Activated CD4-positive, alpha-beta T cell treated with anti-CD3 and anti-CD28 coated beads, Interleukin-2, amount 10 ng/mL, durations not matched to agents 7 days and 5 days (primary cell): ENCODE measurements around the gene ZNF248. TPM values are rescaled to one million over a fixed set of nuclear protein-coding genes. Genes with fewer than 3 reads are reported as not detected.

Source experiments
- CTCF ChIA-PET: fragments of 350-600 bp; sonication (Branson Sonifier 250); formaldehyde crosslinking; loops from one replicate; lab custom pipeline; 2021; ENCODE audit warnings: antibody characterized with exemption; lab: Charles Lee
- POLR2A ChIA-PET: fragments of 350-600 bp; sonication (Branson Sonifier 250); formaldehyde crosslinking; loops from one replicate; lab custom pipeline; 2021; ENCODE audit warnings: antibody characterized with exemption; lab: Charles Lee
- DNase-seq: peaks from one replicate; pipeline ENCODE4 v3.0.0-alpha.2; 2020
- H3K27ac Mint-ChIP-seq: one replicate; pipeline ENCODE4 v1.8.0; 2021; ENCODE audit warnings: mild to moderate bottlenecking, moderate library complexity, mixed read lengths
- H3K27me3 Mint-ChIP-seq: one replicate; pipeline ENCODE4 v1.8.0; 2021; ENCODE audit warnings: mixed read lengths
- H3K36me3 Mint-ChIP-seq: one replicate; pipeline ENCODE4 v1.8.0; 2021; ENCODE audit warnings: low read depth, mixed read lengths
- H3K4me1 Mint-ChIP-seq: one replicate; pipeline ENCODE4 v1.8.0; 2021; ENCODE audit warnings: mixed read lengths
- H3K4me3 Mint-ChIP-seq: one replicate; pipeline ENCODE4 v1.8.0; 2021; ENCODE audit warnings: mild to moderate bottlenecking, moderate library complexity, mixed read lengths
- H3K9me3 Mint-ChIP-seq: one replicate; pipeline ENCODE4 v1.8.0; 2021; ENCODE audit warnings: mixed read lengths
- total RNA-seq, 2 experiments: library from RNA; stranded (reverse); gene quantifications; one replicate each; pipeline ENCODE4 v1.2.3, GENCODE V29; 2021

Gene ZNF248
- total RNA-seq, 2 experiments from 2014 or later, result 9.0 to 9.2 TPM

DNA sequence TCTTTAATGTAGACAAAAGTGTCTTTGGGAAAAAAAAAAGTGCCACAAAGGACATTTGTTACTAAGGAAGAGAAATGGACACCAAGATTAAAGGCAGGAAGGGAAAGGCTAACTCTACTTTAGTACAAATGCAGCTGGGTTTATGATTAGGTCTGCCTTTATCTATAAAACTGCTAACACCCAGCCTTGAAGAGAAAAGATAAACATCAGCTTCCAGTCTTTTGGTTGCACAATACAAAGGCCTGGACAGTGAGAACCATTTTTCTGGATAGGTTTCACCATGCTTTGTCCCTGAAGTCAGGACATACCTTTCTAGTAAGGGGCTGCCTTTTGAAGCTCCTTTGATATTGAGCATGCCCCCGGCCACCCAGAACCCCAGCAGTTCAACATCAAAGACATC, 45.1 kb downstream of the ZNF248 start:
- no peak overlapping the region for H3K27ac Mint-ChIP-seq
- ChIA-PET CTCF (no interaction called here), POLR2A (no interaction called here)
- no peak overlapping the region for H3K4me3 Mint-ChIP-seq
- no peaks in the 10 kb centered on the region for H3K27me3 Mint-ChIP-seq
- no peaks in the 10 kb centered on the region for H3K4me1 Mint-ChIP-seq
- H3K36me3 Mint-ChIP-seq, result no peaks in the 10 kb centered on the region
- H3K9me3 Mint-ChIP-seq, result peaks cover 38% of the 10 kb centered on the region
- no peak for DNase-seq

- POLR2A ChIA-PET, result no interaction called here
- peaks cover 4% of the 10 kb centered on the region for H3K9me3 Mint-ChIP-seq
- H3K27me3 Mint-ChIP-seq, result no peaks in the 10 kb centered on the region
Observed at GRCh38 chr10:37803269-37803668, 54.1 kb downstream of the ZNF248 start.

GRCh38 chr10:37801557-37801956, 55.9 kb downstream of the ZNF248 start:
- peaks cover 5% of the 10 kb centered on the region for H3K9me3 Mint-ChIP-seq
- no peak for DNase-seq
- no peak overlapping the region for H3K4me3 Mint-ChIP-seq
- CTCF ChIA-PET, result no interaction called here
- no peaks in the 10 kb centered on the region for H3K36me3 Mint-ChIP-seq
- no peak overlapping the region for H3K27ac Mint-ChIP-seq
- POLR2A ChIA-PET, result no interaction called here
- H3K4me1 Mint-ChIP-seq, result no peaks in the 10 kb centered on the region
- H3K27me3 Mint-ChIP-seq, result no peaks in the 10 kb centered on the region

More at GRCh38 chr10:37803269-37803668, 54.1 kb downstream of the ZNF248 start:
- H3K4me3 Mint-ChIP-seq, result no peak overlapping the region
- no peaks in the 10 kb centered on the region for H3K36me3 Mint-ChIP-seq
- CTCF ChIA-PET, result no interaction called here
- H3K27ac Mint-ChIP-seq, result no peak overlapping the region
- DNase-seq, result no peak
- no peaks in the 10 kb centered on the region for H3K4me1 Mint-ChIP-seq

GRCh38 chr10:37794305-37794976, 63.0 kb downstream of the ZNF248 start:
- no peak overlapping the region for H3K4me3 Mint-ChIP-seq
- H3K27me3 Mint-ChIP-seq, result no peaks in the 10 kb centered on the region
- H3K27ac Mint-ChIP-seq, result no peak overlapping the region
- no peaks in the 10 kb centered on the region for H3K4me1 Mint-ChIP-seq
- DNase-seq, result no peak
- ChIA-PET CTCF (no interaction called here), POLR2A (no interaction called here)
- H3K36me3 Mint-ChIP-seq, result no peaks in the 10 kb centered on the region
- H3K9me3 Mint-ChIP-seq, result peaks cover 27% of the 10 kb centered on the region

GRCh38 chr10:37789590-37789989, 67.8 kb downstream of the ZNF248 start:
- Mint-ChIP-seq H3K4me1 (no peaks in the 10 kb centered on the region), H3K27me3 (no peaks in the 10 kb centered on the region), H3K36me3 (no peaks in the 10 kb centered on the region), H3K4me3 (no peak overlapping the region), H3K27ac (no peak overlapping the region), H3K9me3 (peaks cover 25% of the 10 kb centered on the region)
- DNase-seq, result no peak
- ChIA-PET POLR2A (no interaction called here), CTCF (no interaction called here)

DNA sequence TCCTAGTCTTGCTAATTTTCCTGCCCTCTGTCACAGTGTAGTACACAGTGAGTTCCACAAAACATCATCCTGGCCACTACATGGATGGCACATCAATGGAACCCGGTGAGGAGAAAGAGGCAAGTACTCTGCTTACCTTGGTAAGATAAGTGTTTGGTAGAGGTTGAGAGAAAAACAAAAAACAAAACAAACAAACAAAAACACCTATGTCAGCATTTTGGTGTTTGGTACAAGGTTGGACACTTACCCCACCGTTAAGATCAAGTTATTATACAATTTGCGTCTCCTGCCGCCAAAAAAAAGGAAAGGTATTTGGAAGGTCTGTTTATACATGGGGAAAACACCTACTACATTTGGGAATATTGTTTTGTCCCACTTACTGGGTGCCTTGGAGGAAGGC, 72.7 kb downstream of the ZNF248 start:
- H3K27ac Mint-ChIP-seq, result no peak overlapping the region

DNA sequence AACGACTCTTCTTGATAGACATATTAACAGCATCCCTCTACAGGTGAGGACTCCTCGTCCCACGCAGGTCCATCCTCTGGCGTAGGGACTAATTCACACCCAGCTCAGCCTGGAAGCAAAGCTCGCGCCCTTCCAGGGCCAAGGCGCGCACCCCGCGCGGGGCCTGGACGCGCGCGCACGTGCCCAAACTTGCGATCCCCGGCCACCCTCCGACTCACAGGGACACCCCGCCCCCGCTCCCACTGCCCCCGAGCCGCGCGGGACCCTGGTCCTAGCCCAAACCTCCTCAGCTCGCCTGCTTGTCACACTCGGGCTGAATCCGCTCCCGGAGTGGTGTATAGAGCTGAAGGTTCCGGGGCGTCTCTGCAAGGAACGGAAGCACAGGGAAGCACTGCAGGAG, 76.9 kb downstream of the ZNF248 start:
- Mint-ChIP-seq H3K4me3 (no peak overlapping the region), H3K4me1 (no peaks in the 10 kb centered on the region), H3K9me3 (peaks cover 24% of the 10 kb centered on the region), H3K27me3 (no peaks in the 10 kb centered on the region), H3K27ac (no peak overlapping the region), H3K36me3 (no peaks in the 10 kb centered on the region)
- ChIA-PET POLR2A (no interaction called here), CTCF (no interaction called here)
- DNase-seq, result no peak

More for the DNA sequence above, 72.7 kb downstream of the ZNF248 start:
- H3K27me3 Mint-ChIP-seq, result no peaks in the 10 kb centered on the region
- ChIA-PET CTCF (no interaction called here), POLR2A (no interaction called here)
- DNase-seq, result no peak
- peaks cover 27% of the 10 kb centered on the region for H3K9me3 Mint-ChIP-seq
- no peak overlapping the region for H3K4me3 Mint-ChIP-seq
- no peaks in the 10 kb centered on the region for H3K4me1 Mint-ChIP-seq
- no peaks in the 10 kb centered on the region for H3K36me3 Mint-ChIP-seq

DNA sequence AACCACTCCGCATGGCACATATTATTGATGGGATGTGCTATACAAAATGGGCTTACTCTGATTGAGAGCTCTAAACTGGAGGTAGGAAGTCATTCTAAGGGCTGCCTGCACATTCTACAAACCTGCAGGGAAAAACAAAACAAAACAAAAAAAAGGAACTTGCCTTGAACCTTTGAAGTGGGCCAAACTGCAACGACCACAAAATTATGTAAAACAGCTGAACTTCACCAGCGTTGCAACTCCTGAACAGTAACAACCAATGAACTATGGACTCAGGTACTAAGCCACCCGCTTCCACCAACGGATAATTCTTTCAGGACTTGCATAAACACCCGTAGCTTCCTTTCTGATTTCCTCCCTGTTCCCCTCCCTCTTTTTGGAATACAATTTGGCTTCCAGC, 80.4 kb downstream of the ZNF248 start:
- H3K9me3 Mint-ChIP-seq, result peaks cover 17% of the 10 kb centered on the region
- ChIA-PET POLR2A (no interaction called here), CTCF (no interaction called here)

GRCh38 chr10:37775612-37776011, 81.8 kb downstream of the ZNF248 start:
- no peaks in the 10 kb centered on the region for H3K27me3 Mint-ChIP-seq
- no peaks in the 10 kb centered on the region for H3K4me1 Mint-ChIP-seq
- peaks cover 12% of the 10 kb centered on the region for H3K9me3 Mint-ChIP-seq
- no peaks in the 10 kb centered on the region for H3K36me3 Mint-ChIP-seq
- CTCF ChIA-PET, result no interaction called here
- no peak overlapping the region for H3K4me3 Mint-ChIP-seq
- POLR2A ChIA-PET, result no interaction called here
- H3K27ac Mint-ChIP-seq, result no peak overlapping the region
- DNase-seq, result no peak

More for the DNA sequence above, 80.4 kb downstream of the ZNF248 start:
- Mint-ChIP-seq H3K27ac (no peak overlapping the region), H3K4me3 (no peak overlapping the region), H3K27me3 (no peaks in the 10 kb centered on the region), H3K36me3 (no peaks in the 10 kb centered on the region), H3K4me1 (no peaks in the 10 kb centered on the region)
- DNase-seq, result no peak

DNA sequence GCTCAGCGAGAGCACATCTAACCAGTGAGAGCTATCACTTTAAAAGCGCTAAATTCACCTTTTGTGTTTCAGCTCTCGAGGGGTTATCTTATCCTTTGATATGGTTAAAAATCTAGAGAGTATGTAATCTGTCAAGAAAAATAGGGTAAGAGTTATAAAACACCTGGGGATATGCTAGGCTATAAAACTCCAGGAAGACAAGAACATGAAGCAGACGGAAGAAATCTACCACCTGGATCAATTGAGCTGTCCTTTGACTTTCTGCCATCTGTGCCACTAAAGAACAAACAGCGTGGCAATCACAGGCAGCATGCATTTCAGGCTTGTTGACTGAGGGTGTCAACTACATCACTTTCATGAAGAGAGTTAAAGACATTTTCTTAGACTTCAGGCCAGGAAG, 83.1 kb downstream of the ZNF248 start:
- H3K27ac Mint-ChIP-seq, result no peak overlapping the region
- H3K4me1 Mint-ChIP-seq, result no peaks in the 10 kb centered on the region
- no peak overlapping the region for H3K4me3 Mint-ChIP-seq
- POLR2A ChIA-PET, result no interaction called here
- H3K36me3 Mint-ChIP-seq, result no peaks in the 10 kb centered on the region
- CTCF ChIA-PET, result no interaction called here
- DNase-seq, result no peak
- H3K27me3 Mint-ChIP-seq, result no peaks in the 10 kb centered on the region
- H3K9me3 Mint-ChIP-seq, result peaks cover 12% of the 10 kb centered on the region

DNA sequence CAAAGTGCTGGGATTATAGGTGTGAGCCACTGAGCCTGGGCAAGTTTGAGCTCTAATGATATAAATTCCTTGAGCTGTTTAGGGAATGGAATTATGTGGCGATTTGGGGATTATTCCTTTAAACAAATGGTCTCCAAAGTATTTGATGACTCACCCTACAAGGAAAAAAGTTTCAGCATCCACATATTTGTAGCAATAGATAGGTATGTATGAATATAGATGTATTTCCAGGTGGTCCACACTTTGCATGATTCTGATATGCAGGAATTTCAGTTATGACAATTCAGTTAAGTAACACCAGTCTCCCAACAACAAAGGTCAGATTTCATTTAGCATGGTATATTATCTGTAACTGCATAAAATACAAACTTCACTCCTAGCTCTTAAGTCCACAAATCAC, 92.2 kb downstream of the ZNF248 start:
- CTCF ChIA-PET, result no interaction called here

DNA sequence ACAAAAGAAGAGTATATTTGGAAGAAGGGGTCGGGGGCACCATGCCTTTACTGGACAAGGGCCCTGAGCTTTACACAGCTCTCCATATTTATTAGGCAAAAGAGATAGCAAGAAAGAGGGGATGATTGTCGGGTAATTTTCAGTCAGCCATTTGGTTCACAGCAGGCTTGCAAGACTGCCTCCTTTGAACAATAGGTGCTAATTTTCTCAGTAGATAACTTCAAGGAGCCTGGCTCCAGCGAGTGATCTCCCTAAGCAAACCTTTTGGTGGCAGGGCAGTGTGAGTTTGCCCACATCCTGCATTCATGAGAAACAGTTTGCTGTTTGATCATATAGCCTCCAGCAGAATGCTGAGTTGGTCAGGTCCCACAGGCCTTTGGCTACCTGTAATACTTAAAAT, 94.3 kb downstream of the ZNF248 start:
- DNase-seq, result no peak
- H3K36me3 Mint-ChIP-seq, result no peaks in the 10 kb centered on the region
- peaks cover 40% of the 10 kb centered on the region for H3K9me3 Mint-ChIP-seq
- CTCF ChIA-PET, result no interaction called here
- no peak overlapping the region for H3K4me3 Mint-ChIP-seq
- no peak overlapping the region for H3K27ac Mint-ChIP-seq
- no peaks in the 10 kb centered on the region for H3K27me3 Mint-ChIP-seq
- POLR2A ChIA-PET, result no interaction called here
- no peaks in the 10 kb centered on the region for H3K4me1 Mint-ChIP-seq

More for the DNA sequence above, 92.2 kb downstream of the ZNF248 start:
- H3K27me3 Mint-ChIP-seq, result no peaks in the 10 kb centered on the region
- H3K4me1 Mint-ChIP-seq, result no peaks in the 10 kb centered on the region
- no peaks in the 10 kb centered on the region for H3K36me3 Mint-ChIP-seq
- no peak for DNase-seq
- H3K9me3 Mint-ChIP-seq, result peaks cover 41% of the 10 kb centered on the region
- no peak overlapping the region for H3K4me3 Mint-ChIP-seq
- H3K27ac Mint-ChIP-seq, result no peak overlapping the region
- POLR2A ChIA-PET, result no interaction called here

- H3K36me3 Mint-ChIP-seq, result no peaks in the 10 kb centered on the region
- no peaks in the 10 kb centered on the region for H3K4me1 Mint-ChIP-seq
- ChIA-PET POLR2A (no interaction called here), CTCF (no interaction called here)
- no peak overlapping the region for H3K4me3 Mint-ChIP-seq
- H3K9me3 Mint-ChIP-seq, result peaks cover 36% of the 10 kb centered on the region
- no peaks in the 10 kb centered on the region for H3K27me3 Mint-ChIP-seq
- H3K27ac Mint-ChIP-seq, result no peak overlapping the region
- no peak for DNase-seq
Observed at GRCh38 chr10:37762287-37762686, 95.1 kb downstream of the ZNF248 start.

DNA sequence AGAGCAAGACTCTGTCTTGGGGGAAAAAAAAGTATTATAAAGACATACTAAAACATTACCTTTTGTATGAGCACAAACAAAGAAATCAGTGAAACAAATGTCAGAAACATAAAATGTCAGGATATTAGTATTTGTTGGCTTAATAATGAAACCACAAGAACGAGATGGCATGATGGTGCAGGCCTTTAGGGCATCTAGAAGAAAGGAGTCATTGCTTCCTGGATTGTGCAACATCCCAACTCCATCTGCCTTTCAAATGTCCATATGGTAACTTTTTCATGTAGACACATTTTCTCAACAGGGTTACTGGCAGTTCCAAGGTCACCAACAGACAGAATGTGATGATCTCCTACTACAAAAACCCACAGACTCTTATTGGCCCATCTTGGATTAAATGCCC, 96.6 kb downstream of the ZNF248 start:
- no peak for DNase-seq
- POLR2A ChIA-PET, result no interaction called here
- Mint-ChIP-seq H3K9me3 (peaks cover 41% of the 10 kb centered on the region), H3K27me3 (no peaks in the 10 kb centered on the region), H3K27ac (no peak overlapping the region), H3K4me3 (no peak overlapping the region), H3K36me3 (no peaks in the 10 kb centered on the region), H3K4me1 (no peaks in the 10 kb centered on the region)
- CTCF ChIA-PET, result no interaction called here
